Natural killer cell treated with Interleukin-12 subunit alpha and Interleukin-12 subunit beta and Interleukin-15 and Interleukin-18, amount 100 ng/mL, for 72 hours (primary cell): ENCODE data around the gene TMEM213. TPM values are rescaled to one million over a fixed set of nuclear protein-coding genes. Genes with fewer than 3 reads are reported as not detected.

Experiments
- ATAC-seq, 2 donors: fragments of 150-1000 bp; cut with Tn5 transposase in 1 of 2; sonication (Bioruptor Pico), chemical (Tn5 transposase) in 1 of 2; 2 replicates each; pipeline ENCODE4 v1.10.0; 2021
- DNase-seq: peaks from one replicate; pipeline ENCODE4 v3.0.0; 2022; ENCODE audit warnings: low spot score
- H3K27ac Mint-ChIP-seq, 2 donors: 1 replicate in 1 of 2; 2 replicates in 1 of 2; pipeline ENCODE4 v1.8.0; 2022; ENCODE audit warnings: mixed read lengths in 2 of 2, mild to moderate bottlenecking in 1 of 2, moderate library complexity in 1 of 2
- H3K27me3 Mint-ChIP-seq, 2 donors: 1 replicate in 1 of 2; 2 replicates in 1 of 2; pipeline ENCODE4 v1.8.0; 2022; ENCODE audit warnings: mixed read lengths in 2 of 2
- H3K36me3 Mint-ChIP-seq: one replicate; pipeline ENCODE4 v1.8.0; 2022; ENCODE audit warnings: mixed read lengths
- H3K4me1 Mint-ChIP-seq, 2 donors: 1 replicate in 1 of 2; 2 replicates in 1 of 2; pipeline ENCODE4 v1.8.0; 2022; ENCODE audit warnings: low read depth in 2 of 2, mixed read lengths in 2 of 2, mild to moderate bottlenecking in 1 of 2
- H3K4me3 Mint-ChIP-seq: one replicate; pipeline ENCODE4 v1.8.0; 2022; ENCODE audit warnings: mixed read lengths
- H3K9me3 Mint-ChIP-seq: 2 replicates; pipeline ENCODE4 v1.8.0; 2022; ENCODE audit warnings: mixed read lengths
- total RNA-seq, 2 donors: library from RNA; stranded (reverse); gene quantifications; one replicate each; pipeline ENCODE4 v1.2.3, GENCODE V29; 2022

The TMEM213 gene
- total RNA-seq, result not detected

GRCh38 chr7:138797715-138798320 lies at the start of gene TMEM213, which contains the start of gene ATP6V0A4:
TSS of gene TMEM213 (plus strand) at chr7:138797994. CDS start at chr7:138798105, 111 bp downstream.
TSS of gene ATP6V0A4 (minus strand) at chr7:138798196. CDS start at chr7:138771247, 26,949 bp downstream.
- no peak within 1 kb of the TSS for H3K27ac Mint-ChIP-seq
- no peaks in the 10 kb centered on the region for H3K36me3 Mint-ChIP-seq
- H3K4me3 Mint-ChIP-seq, result no peak within 1 kb of the TSS
- H3K9me3 Mint-ChIP-seq, result no peaks in the 10 kb centered on the region
- H3K27me3 Mint-ChIP-seq, result peaks cover 7 to 8% of the 10 kb centered on the region in 2 donors
- peaks cover 0 to 6% of the 10 kb centered on the region in 2 donors for H3K4me1 Mint-ChIP-seq
- ATAC-seq (peak in 1 of 2 donors; percentile 19), DNase-seq (no peak)

- Mint-ChIP-seq H3K4me1 (peaks cover 14 to 45% of the 10 kb centered on the region in 2 donors), H3K27ac (peak overlapping the region in 1 of 2 donors; percentile 55), H3K4me3 (no peak overlapping the region), H3K27me3 (peaks cover 7 to 12% of the 10 kb centered on the region in 2 donors), H3K36me3 (no peaks in the 10 kb centered on the region), H3K9me3 (no peaks in the 10 kb centered on the region)
- DNase-seq (no peak), ATAC-seq (no peak)
Observed at GRCh38 chr7:138748666-138749065, 49.1 kb upstream of the TMEM213 start.

GRCh38 chr7:138749960-138750359 lies 47.8 kb upstream of the TMEM213 start:
- ATAC-seq, result no peak
- H3K27me3 Mint-ChIP-seq, result peaks cover 7 to 12% of the 10 kb centered on the region in 2 donors
- no peak for DNase-seq
- H3K27ac Mint-ChIP-seq, result peak overlapping the region in 1 of 2 donors; percentile 55
- H3K4me3 Mint-ChIP-seq, result peak overlapping the region; percentile 23
- no peaks in the 10 kb centered on the region for H3K9me3 Mint-ChIP-seq
- no peaks in the 10 kb centered on the region for H3K36me3 Mint-ChIP-seq
- peaks cover 14 to 45% of the 10 kb centered on the region in 2 donors for H3K4me1 Mint-ChIP-seq

- no peaks in the 10 kb centered on the region for H3K36me3 Mint-ChIP-seq
- H3K27ac Mint-ChIP-seq, result peak overlapping the region; percentile 2 to 55
- H3K4me3 Mint-ChIP-seq, result no peak overlapping the region
- no peak for DNase-seq
- H3K9me3 Mint-ChIP-seq, result no peaks in the 10 kb centered on the region
- no peak for ATAC-seq
- H3K27me3 Mint-ChIP-seq, result peaks cover 7 to 12% of the 10 kb centered on the region in 2 donors
- peaks cover 14 to 45% of the 10 kb centered on the region in 2 donors for H3K4me1 Mint-ChIP-seq
Observed at GRCh38 chr7:138750473-138750872, 47.3 kb upstream of the TMEM213 start.

- H3K27me3 Mint-ChIP-seq, result peaks cover 7 to 12% of the 10 kb centered on the region in 2 donors
- no peaks in the 10 kb centered on the region for H3K9me3 Mint-ChIP-seq
- peak overlapping the region; percentile 22 to 55 for H3K27ac Mint-ChIP-seq
- no peak overlapping the region for H3K4me3 Mint-ChIP-seq
- DNase-seq (no peak), ATAC-seq (no peak)
- no peaks in the 10 kb centered on the region for H3K36me3 Mint-ChIP-seq
- peaks cover 14 to 45% of the 10 kb centered on the region in 2 donors for H3K4me1 Mint-ChIP-seq
Observed at GRCh38 chr7:138750901-138751464, 46.8 kb upstream of the TMEM213 start.

- ATAC-seq (peak; percentile 92 to 96), DNase-seq (peak; percentile 67)
- peak overlapping the region; percentile 31 for H3K4me3 Mint-ChIP-seq
- peak overlapping the region; percentile 33 to 60 for H3K27ac Mint-ChIP-seq
- no peaks in the 10 kb centered on the region for H3K9me3 Mint-ChIP-seq
- H3K27me3 Mint-ChIP-seq, result peaks cover 7 to 12% of the 10 kb centered on the region in 2 donors
- H3K4me1 Mint-ChIP-seq, result peaks cover 14 to 45% of the 10 kb centered on the region in 2 donors
- H3K36me3 Mint-ChIP-seq, result no peaks in the 10 kb centered on the region
Observed at GRCh38 chr7:138752518-138753149, 45.2 kb upstream of the TMEM213 start.

- H3K4me1 Mint-ChIP-seq, result peaks cover 14 to 45% of the 10 kb centered on the region in 2 donors
- no peak for DNase-seq
- H3K27ac Mint-ChIP-seq, result peak overlapping the region; percentile 33 to 60
- no peaks in the 10 kb centered on the region for H3K36me3 Mint-ChIP-seq
- peak overlapping the region; percentile 31 for H3K4me3 Mint-ChIP-seq
- ATAC-seq, result no peak
- no peaks in the 10 kb centered on the region for H3K9me3 Mint-ChIP-seq
- H3K27me3 Mint-ChIP-seq, result peaks cover 7 to 12% of the 10 kb centered on the region in 2 donors
Observed at GRCh38 chr7:138753150-138753518, 44.7 kb upstream of the TMEM213 start.

GRCh38 chr7:138753610-138754009 lies 44.2 kb upstream of the TMEM213 start:
- Mint-ChIP-seq H3K9me3 (no peaks in the 10 kb centered on the region), H3K4me3 (no peak overlapping the region), H3K27me3 (peaks cover 7 to 12% of the 10 kb centered on the region in 2 donors), H3K36me3 (no peaks in the 10 kb centered on the region), H3K4me1 (peaks cover 14 to 45% of the 10 kb centered on the region in 2 donors), H3K27ac (peak overlapping the region in 1 of 2 donors; percentile 60)
- ATAC-seq, result no peak
- no peak for DNase-seq

- ATAC-seq (no peak), DNase-seq (no peak)
- Mint-ChIP-seq H3K36me3 (no peaks in the 10 kb centered on the region), H3K4me1 (peaks cover 14 to 29% of the 10 kb centered on the region in 2 donors), H3K4me3 (no peak overlapping the region), H3K27me3 (peaks cover 0 to 3% of the 10 kb centered on the region in 2 donors), H3K27ac (no peak overlapping the region), H3K9me3 (no peaks in the 10 kb centered on the region)
Observed at GRCh38 chr7:138755331-138755747, 42.5 kb upstream of the TMEM213 start.

GRCh38 chr7:138755842-138756590 lies 41.8 kb upstream of the TMEM213 start:
- Mint-ChIP-seq H3K36me3 (no peaks in the 10 kb centered on the region), H3K4me1 (peaks cover 12 to 23% of the 10 kb centered on the region in 2 donors), H3K27ac (no peak overlapping the region), H3K27me3 (peaks cover 0 to 1% of the 10 kb centered on the region in 2 donors), H3K4me3 (no peak overlapping the region), H3K9me3 (no peaks in the 10 kb centered on the region)
- DNase-seq (no peak), ATAC-seq (no peak)

- Mint-ChIP-seq H3K4me1 (peaks cover 5 to 16% of the 10 kb centered on the region in 2 donors), H3K27ac (no peak overlapping the region), H3K4me3 (no peak overlapping the region), H3K9me3 (no peaks in the 10 kb centered on the region), H3K27me3 (no peaks in the 10 kb centered on the region), H3K36me3 (no peaks in the 10 kb centered on the region)
- DNase-seq (no peak), ATAC-seq (no peak)
Observed at GRCh38 chr7:138756591-138757242, 41.1 kb upstream of the TMEM213 start.

GRCh38 chr7:138768241-138768640 lies 29.6 kb upstream of the TMEM213 start:
- Mint-ChIP-seq H3K27me3 (peaks cover under 1 to 8% of the 10 kb centered on the region in 2 donors), H3K4me3 (no peak overlapping the region), H3K9me3 (no peaks in the 10 kb centered on the region), H3K4me1 (no peaks in the 10 kb centered on the region), H3K36me3 (no peaks in the 10 kb centered on the region), H3K27ac (no peak overlapping the region)
- DNase-seq, result no peak
- ATAC-seq, result no peak

- DNase-seq (no peak), ATAC-seq (no peak)
- H3K36me3 Mint-ChIP-seq, result no peaks in the 10 kb centered on the region
- no peak overlapping the region for H3K27ac Mint-ChIP-seq
- no peaks in the 10 kb centered on the region for H3K9me3 Mint-ChIP-seq
- no peak overlapping the region for H3K4me3 Mint-ChIP-seq
- H3K4me1 Mint-ChIP-seq, result no peaks in the 10 kb centered on the region
- peaks cover 4 to 12% of the 10 kb centered on the region in 2 donors for H3K27me3 Mint-ChIP-seq
Observed at GRCh38 chr7:138770904-138771303, 26.9 kb upstream of the TMEM213 start.
